Activated effector memory CD4-positive, alpha-beta T cell treated with Interleukin-2 at 50 U/mL for 16 hours (primary cell): ENCODE results near the gene BAIAP2.
"Not testable (repeated sequence)": the region's sequence is repeated elsewhere in the genome, so short reads cannot be mapped to it uniquely, and the experiment has no call there.

Experiments used
- DNase-seq: peaks from one replicate; pipeline ENCODE4 v3.0.0-alpha.2; 2020

Gene BAIAP2

GRCh38 chr17:81002409-81003361, 32.3 kb upstream of the BAIAP2 start:
- no peak for DNase-seq

GRCh38 chr17:81003711-81004475, 31.1 kb upstream of the BAIAP2 start:
- no peak for DNase-seq

GRCh38 chr17:81006891-81007290, 28.1 kb upstream of the BAIAP2 start:
- no peak for DNase-seq

- no peak for DNase-seq
These were observed 26.8 kb upstream of the BAIAP2 start for GRCh38 chr17:81008140-81008539.

- no peak for DNase-seq
These were observed 25.8 kb upstream of the BAIAP2 start for GRCh38 chr17:81009136-81009535.

- DNase-seq = no peak
These were observed 24.0 kb upstream of the BAIAP2 start for GRCh38 chr17:81010935-81011334.

- DNase-seq = no peak
These were observed 23.0 kb upstream of the BAIAP2 start for GRCh38 chr17:81011951-81012350.

- DNase-seq = no peak
These were observed 22.1 kb upstream of the BAIAP2 start for GRCh38 chr17:81012574-81013447.

GRCh38 chr17:81013642-81014041, 21.3 kb upstream of the BAIAP2 start:
- no peak for DNase-seq

GRCh38 chr17:81015136-81015535, 19.8 kb upstream of the BAIAP2 start:
- DNase-seq = no peak

- DNase-seq = no peak
These were observed 18.4 kb upstream of the BAIAP2 start for GRCh38 chr17:81016575-81016974.

- DNase-seq = not testable (repeated sequence)
These were observed 17.6 kb upstream of the BAIAP2 start for GRCh38 chr17:81017330-81017729.

GRCh38 chr17:81018044-81018802, 16.7 kb upstream of the BAIAP2 start:
- DNase-seq = peak; percentile 40

- no peak for DNase-seq
These were observed 15.1 kb upstream of the BAIAP2 start for GRCh38 chr17:81019563-81020442.

GRCh38 chr17:81020443-81020766, 14.5 kb upstream of the BAIAP2 start:
- DNase-seq = no peak

- DNase-seq = no peak
These were observed 14.0 kb upstream of the BAIAP2 start for GRCh38 chr17:81020767-81021497.

- DNase-seq = no peak
These were observed 13.2 kb upstream of the BAIAP2 start for GRCh38 chr17:81021531-81022343.

- DNase-seq = no peak
These were observed 12.6 kb upstream of the BAIAP2 start for GRCh38 chr17:81022344-81022676.

GRCh38 chr17:81025065-81025740, 9.7 kb upstream of the BAIAP2 start:
- no peak for DNase-seq
